Muscle layer of colon (tissue), 2 donors: ENCODE data around the gene P2RY13.

Source experiments
- H3K27ac ChIP-seq: one replicate; pipeline ENCODE4 v1.7.0; 2013; ENCODE audit warnings: low read depth, mild to moderate bottlenecking, low read length, moderate library complexity
- H3K27me3 ChIP-seq, 2 donors: one replicate each; pipeline ENCODE4 v1.7.0; 2013; ENCODE audit warnings: low read length in 2 of 2, mild to moderate bottlenecking in 2 of 2; ENCODE audit not compliant: insufficient read depth in 2 of 2, control insufficient read depth in 1 of 2
- H3K36me3 ChIP-seq: one replicate; pipeline ENCODE4 v1.7.0; 2013; ENCODE audit warnings: mild to moderate bottlenecking, low read length; ENCODE audit not compliant: insufficient read depth
- H3K4me1 ChIP-seq: one replicate; pipeline ENCODE4 v1.7.0; 2013; ENCODE audit warnings: mild to moderate bottlenecking, low read length; ENCODE audit not compliant: insufficient read depth
- H3K4me3 ChIP-seq, 2 donors: one replicate each; pipeline ENCODE4 v1.7.0; 2013; ENCODE audit warnings: low read length in 2 of 2, low read depth in 1 of 2, mild to moderate bottlenecking in 1 of 2, moderate library complexity in 1 of 2
- H3K9ac ChIP-seq: one replicate; pipeline ENCODE4 v1.7.0; 2013; ENCODE audit warnings: low read length
- H3K9me3 ChIP-seq: one replicate; pipeline ENCODE4 v1.7.0; 2013; ENCODE audit warnings: mild to moderate bottlenecking, low read length
- donor health status: abdominal sarcoma.
- donor health status: Adenocarcinoma of cecum.

P2RY13 gene

GRCh38 chr3:151329363-151329762 is at the start of gene P2RY13:
P2RY13 (minus strand) TSS chr3:151329549; CDS start chr3:151329528, 21 bp downstream.
- Histone ChIP-seq H3K27ac (no peak within 1 kb of the TSS), H3K9ac (no peak within 1 kb of the TSS), H3K4me3 (no peak within 1 kb of the TSS)

GRCh38 chr3:151377768-151378385 is 48.5 kb upstream of the P2RY13 start:
- Histone ChIP-seq H3K4me1 (no peaks in the 10 kb centered on the region), H3K9me3 (no peaks in the 10 kb centered on the region), H3K27me3 (no peaks in the 10 kb centered on the region), H3K27ac (no peak overlapping the region), H3K4me3 (no peak overlapping the region), H3K9ac (no peak overlapping the region), H3K36me3 (no peaks in the 10 kb centered on the region)

More at GRCh38 chr3:151329363-151329762, at the start of gene P2RY13:
- no peaks in the 10 kb centered on the region for H3K4me1 ChIP-seq
- H3K27me3 ChIP-seq = no peaks in the 10 kb centered on the region
- H3K36me3 ChIP-seq = no peaks in the 10 kb centered on the region
- no peaks in the 10 kb centered on the region for H3K9me3 ChIP-seq

GRCh38 chr3:151372063-151372820 is 42.9 kb upstream of the P2RY13 start:
- H3K4me1 ChIP-seq = no peaks in the 10 kb centered on the region
- no peaks in the 10 kb centered on the region for H3K36me3 ChIP-seq
- no peaks in the 10 kb centered on the region for H3K27me3 ChIP-seq
- no peak overlapping the region for H3K9ac ChIP-seq
- H3K27ac ChIP-seq = no peak overlapping the region
- H3K4me3 ChIP-seq = no peak overlapping the region
- H3K9me3 ChIP-seq = no peaks in the 10 kb centered on the region

GRCh38 chr3:151371526-151371925 is 42.2 kb upstream of the P2RY13 start:
- no peaks in the 10 kb centered on the region for H3K4me1 ChIP-seq
- no peaks in the 10 kb centered on the region for H3K36me3 ChIP-seq
- H3K27ac ChIP-seq = no peak overlapping the region
- H3K27me3 ChIP-seq = no peaks in the 10 kb centered on the region
- H3K4me3 ChIP-seq = no peak overlapping the region
- no peaks in the 10 kb centered on the region for H3K9me3 ChIP-seq
- H3K9ac ChIP-seq = no peak overlapping the region

GRCh38 chr3:151367448-151367847 is 38.1 kb upstream of the P2RY13 start:
- no peak overlapping the region for H3K9ac ChIP-seq
- no peaks in the 10 kb centered on the region for H3K27me3 ChIP-seq
- H3K4me1 ChIP-seq = no peaks in the 10 kb centered on the region
- H3K4me3 ChIP-seq = no peak overlapping the region
- H3K36me3 ChIP-seq = no peaks in the 10 kb centered on the region
- no peak overlapping the region for H3K27ac ChIP-seq
- no peaks in the 10 kb centered on the region for H3K9me3 ChIP-seq

GRCh38 chr3:151366993-151367392 is 37.6 kb upstream of the P2RY13 start:
- Histone ChIP-seq H3K4me1 (no peaks in the 10 kb centered on the region), H3K9ac (no peak overlapping the region), H3K36me3 (no peaks in the 10 kb centered on the region), H3K9me3 (no peaks in the 10 kb centered on the region), H3K27ac (no peak overlapping the region), H3K27me3 (no peaks in the 10 kb centered on the region), H3K4me3 (no peak overlapping the region)

- Histone ChIP-seq H3K9ac (no peak overlapping the region), H3K4me1 (no peaks in the 10 kb centered on the region), H3K27me3 (no peaks in the 10 kb centered on the region), H3K36me3 (no peaks in the 10 kb centered on the region), H3K9me3 (no peaks in the 10 kb centered on the region), H3K4me3 (no peak overlapping the region), H3K27ac (no peak overlapping the region)
Observed at GRCh38 chr3:151362751-151363174, 33.4 kb upstream of the P2RY13 start.

- no peaks in the 10 kb centered on the region for H3K9me3 ChIP-seq
- no peak overlapping the region for H3K27ac ChIP-seq
- H3K36me3 ChIP-seq = no peaks in the 10 kb centered on the region
- no peaks in the 10 kb centered on the region for H3K27me3 ChIP-seq
- no peak overlapping the region for H3K4me3 ChIP-seq
- no peak overlapping the region for H3K9ac ChIP-seq
- H3K4me1 ChIP-seq = no peaks in the 10 kb centered on the region
Observed at GRCh38 chr3:151357463-151357850, 28.1 kb upstream of the P2RY13 start.

GRCh38 chr3:151356794-151357462 is 27.6 kb upstream of the P2RY13 start:
- Histone ChIP-seq H3K9ac (no peak overlapping the region), H3K4me3 (no peak overlapping the region), H3K27ac (no peak overlapping the region), H3K36me3 (no peaks in the 10 kb centered on the region), H3K9me3 (no peaks in the 10 kb centered on the region), H3K4me1 (no peaks in the 10 kb centered on the region), H3K27me3 (no peaks in the 10 kb centered on the region)

GRCh38 chr3:151351648-151352047 is 22.3 kb upstream of the P2RY13 start:
- no peak overlapping the region for H3K27ac ChIP-seq
- no peaks in the 10 kb centered on the region for H3K9me3 ChIP-seq
- H3K9ac ChIP-seq = no peak overlapping the region
- no peaks in the 10 kb centered on the region for H3K27me3 ChIP-seq
- H3K4me1 ChIP-seq = no peaks in the 10 kb centered on the region
- no peak overlapping the region for H3K4me3 ChIP-seq
- no peaks in the 10 kb centered on the region for H3K36me3 ChIP-seq

- Histone ChIP-seq H3K4me3 (no peak overlapping the region), H3K4me1 (no peaks in the 10 kb centered on the region), H3K36me3 (no peaks in the 10 kb centered on the region), H3K27ac (no peak overlapping the region), H3K27me3 (no peaks in the 10 kb centered on the region), H3K9ac (no peak overlapping the region), H3K9me3 (no peaks in the 10 kb centered on the region)
Observed at GRCh38 chr3:151351219-151351618, 21.9 kb upstream of the P2RY13 start.
